ENCODE data around the gene NRP2. TPM values are rescaled to one million over a fixed set of nuclear protein-coding genes. Genes with fewer than 3 reads are reported as not detected.

Gene NRP2
- total RNA-seq, 4 donors from 2014 or later, result 41.1 to 119 (median 52.4) TPM

GRCh38 chr2:205835923-205836322 is 153.6 kb downstream of the NRP2 start:
- ATAC-seq (ENCODE audit: low FRiP score) (no peak), DNase-seq (ENCODE audit: low spot score) (no peak)
- TF ChIP-seq CTCF (IDR thresholded peaks at IDR 0.05), result no peak

GRCh38 chr2:205836477-205837221 is 154.3 kb downstream of the NRP2 start:
- ATAC-seq (ENCODE audit: low FRiP score), result peak; percentile 11
- no peak for TF ChIP-seq CTCF (IDR thresholded peaks at IDR 0.05)
- DNase-seq (ENCODE audit: low spot score), result no peak

GRCh38 chr2:205837663-205838062 is 155.4 kb downstream of the NRP2 start:
- DNase-seq (ENCODE audit: low spot score), result no peak
- ATAC-seq (ENCODE audit: low FRiP score), result no peak
- no peak for TF ChIP-seq CTCF (IDR thresholded peaks at IDR 0.05)

- TF ChIP-seq CTCF (IDR thresholded peaks at IDR 0.05), result no peak
- ATAC-seq (ENCODE audit: low FRiP score), result no peak
- no peak for DNase-seq (ENCODE audit: low spot score)
Measured at GRCh38 chr2:205845446-205845845, 163.1 kb downstream of the NRP2 start.

Data from omental fat pad (tissue), 4 donors.